ENCODE data around the gene NAA38. TPM values are rescaled to one million over a fixed set of nuclear protein-coding genes. Genes with fewer than 3 reads are reported as not detected.
A peak's percentile ranks its signal among the peaks of the same experiment; 100 is the strongest.

Gene NAA38
- total RNA-seq, 1 experiment from 2014 or later = 50.2 TPM

GRCh38 chr17:7838090-7839075 is 19.0 kb downstream of the NAA38 start:
- Histone ChIP-seq H3K27ac (ENCODE audit: insufficient read length, low read depth, low read length) (no peak overlapping the region), H3K79me2 (ENCODE audit: insufficient read depth, low read length) (no peaks in the 10 kb centered on the region), H2BK120ac (ENCODE audit: low read depth, low read length, poor library complexity, severe bottlenecking) (no peak overlapping the region), H3K4me1 (ENCODE audit: insufficient read depth, low read length) (no peaks in the 10 kb centered on the region; the same call in 1 of the 2 replicates), H3K4ac (ENCODE audit: low read depth, low read length) (no peak overlapping the region), H2AK5ac (ENCODE audit: insufficient read length, low read length) (no peak overlapping the region), H4K5ac (ENCODE audit: insufficient read length, low read depth, low read length) (no peak overlapping the region), H4K91ac (ENCODE audit: insufficient read length, low read depth, low read length) (no peak overlapping the region), H2BK15ac (ENCODE audit: low read depth, low read length) (no peak overlapping the region), H3K4me2 (ENCODE audit: insufficient read depth, insufficient read length, low read length) (peak overlapping the region; percentile 75), H4K20me1 (ENCODE audit: control insufficient read depth, insufficient read depth, insufficient read length) (no peaks in the 10 kb centered on the region), H3K56ac (ENCODE audit: insufficient read length, low read depth, low read length) (no peak overlapping the region), H3K14ac (ENCODE audit: insufficient read depth, low read length) (no peak overlapping the region), H3K27me3 (ENCODE audit: insufficient read depth, low read length) (peaks cover 28% of the 10 kb centered on the region; the same call in 1 of the 2 replicates), H3T11ph (ENCODE audit: low read length) (no peak overlapping the region), H3K9ac (ENCODE audit: extremely low read depth, insufficient read length, low read length) (no peak overlapping the region), H3K9me3 (ENCODE audit: control insufficient read depth, low read depth, low read length) (no peaks in the 10 kb centered on the region), H2BK5ac (ENCODE audit: insufficient read length, low read length) (no peak overlapping the region), H2BK20ac (ENCODE audit: low read depth, low read length, poor library complexity, severe bottlenecking) (no peak overlapping the region), H3K23ac (ENCODE audit: insufficient read length, low read depth, low read length) (no peak overlapping the region), H3K18ac (ENCODE audit: insufficient read length, low read depth, low read length) (no peak overlapping the region), H3K23me2 (ENCODE audit: insufficient read length, low read depth, low read length, poor library complexity, severe bottlenecking) (peaks cover 47% of the 10 kb centered on the region), H3K79me1 (ENCODE audit: insufficient read depth, low read depth, low read length, poor library complexity, severe bottlenecking) (no peaks in the 10 kb centered on the region), H2BK12ac (ENCODE audit: insufficient read length, low read depth, low read length) (no peak overlapping the region), H2AFZ (ENCODE audit: low read length) (no peak overlapping the region), H4K8ac (replicated peaks; ENCODE audit: insufficient read length, low read depth, low read length) (no peak overlapping the region)
- Mint-ChIP-seq H3K36me3 (ENCODE audit: insufficient read depth in 1 of 3, low read depth in 3 of 3) (peaks cover 2 to 11% (median 9%) of the 10 kb centered on the region in 3 experiments; a peak in 5 of 7 replicates), H3K27ac (peak overlapping the region in 2 of 3 experiments; percentile 46 to 68; a peak in 3 of 7 replicates), H3K4me1 (peaks cover 51 to 55% of the 10 kb centered on the region in 2 experiments), H3K9me3 (no peaks in the 10 kb centered on the region; a peak in 1 of 5 replicates), H3K4me3 (peak overlapping the region; percentile 86 to 89), H3K27me3 (ENCODE audit: low read depth) (peaks cover 33% of the 10 kb centered on the region)
- no CpG with 5 or more reads among the region's 12 CpGs for WGBS (ENCODE audit: extremely low coverage, insufficient read length, low lambda C conversion rate)
- no peak for TF ChIP-seq CTCF (conservative IDR thresholded peaks at IDR 0.05)
- DNase-seq = peak; percentile 78

Data from H9 (cell line).